ENCODE data around the gene FMNL1.
"Not testable (repeated sequence)": the region's sequence is repeated elsewhere in the genome, so short reads cannot be mapped to it uniquely, and the experiment has no call there.

DNA sequence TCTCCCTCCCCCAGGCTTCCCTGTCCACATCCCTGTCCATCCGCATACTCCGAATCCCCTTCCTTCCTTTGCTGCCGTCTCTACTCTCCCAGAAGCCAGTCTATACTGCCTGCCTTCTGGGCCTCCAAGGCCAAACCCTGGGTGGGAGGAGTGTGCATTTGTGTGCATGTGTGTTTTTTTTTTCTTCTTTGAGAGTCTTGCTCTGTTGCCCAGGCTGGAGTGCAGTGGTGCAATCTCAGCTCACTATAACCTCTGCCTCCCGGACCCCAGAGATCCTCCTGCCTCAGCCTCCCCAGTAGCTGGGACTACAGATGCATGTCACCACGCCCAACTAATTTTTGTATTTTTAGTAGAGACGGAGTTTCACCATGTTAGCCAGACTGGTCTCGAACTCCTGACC lies 31.6 kb downstream of the FMNL1 start:
- TF ChIP-seq, protein P1, sequence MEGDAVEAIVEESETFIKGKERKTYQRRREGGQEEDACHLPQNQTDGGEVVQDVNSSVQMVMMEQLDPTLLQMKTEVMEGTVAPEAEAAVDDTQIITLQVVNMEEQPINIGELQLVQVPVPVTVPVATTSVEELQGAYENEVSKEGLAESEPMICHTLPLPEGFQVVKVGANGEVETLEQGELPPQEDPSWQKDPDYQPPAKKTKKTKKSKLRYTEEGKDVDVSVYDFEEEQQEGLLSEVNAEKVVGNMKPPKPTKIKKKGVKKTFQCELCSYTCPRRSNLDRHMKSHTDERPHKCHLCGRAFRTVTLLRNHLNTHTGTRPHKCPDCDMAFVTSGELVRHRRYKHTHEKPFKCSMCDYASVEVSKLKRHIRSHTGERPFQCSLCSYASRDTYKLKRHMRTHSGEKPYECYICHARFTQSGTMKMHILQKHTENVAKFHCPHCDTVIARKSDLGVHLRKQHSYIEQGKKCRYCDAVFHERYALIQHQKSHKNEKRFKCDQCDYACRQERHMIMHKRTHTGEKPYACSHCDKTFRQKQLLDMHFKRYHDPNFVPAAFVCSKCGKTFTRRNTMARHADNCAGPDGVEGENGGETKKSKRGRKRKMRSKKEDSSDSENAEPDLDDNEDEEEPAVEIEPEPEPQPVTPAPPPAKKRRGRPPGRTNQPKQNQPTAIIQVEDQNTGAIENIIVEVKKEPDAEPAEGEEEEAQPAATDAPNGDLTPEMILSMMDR (IDR thresholded peaks at IDR 0.05 in 2 of 3, conservative IDR thresholded peaks at IDR 0.05 in 1 of 3; ENCODE audit: control insufficient read depth in 2 of 3, extremely low read depth in 1 of 3, insufficient read depth in 1 of 3, low read depth in 3 of 3, low read length in 3 of 3): not testable (repeated sequence)
- TF ChIP-seq BCL3 (IDR thresholded peaks at IDR 0.05; ENCODE audit: borderline replicate concordance, insufficient read depth, low read depth, low read length, poor library complexity, severe bottlenecking); RAD51 (IDR thresholded peaks at IDR 0.05); IKZF1 (conservative IDR thresholded peaks at IDR 0.05); EZH2 (IDR thresholded peaks at IDR 0.05; ENCODE audit: borderline replicate concordance, control insufficient read depth, low read depth, low read length); POLR2A (IDR thresholded peaks at IDR 0.05; ENCODE audit: low read depth, low read length); BCL11A (IDR thresholded peaks at IDR 0.05; ENCODE audit: low read depth, low read length); HDAC6 (IDR thresholded peaks at IDR 0.05; ENCODE audit: unreplicated experiment); YY1 (IDR thresholded peaks at IDR 0.05; ENCODE audit: low read depth, low read length): not testable (repeated sequence)
